HCT116 (cell line): ENCODE results near the gene NAA11. TPM values are rescaled to one million over a fixed set of nuclear protein-coding genes. Genes with fewer than 3 reads are reported as not detected.

Experiments used
- ATAC-seq: fragments of 200-7000 bp; cut with Tn5 transposase; 2 replicates; pipeline ENCODE4 v1.9.1; 2020; ENCODE audit warnings: mild to moderate bottlenecking, moderate library complexity
- BruUV-seq: library from RNA; stranded (reverse); fragments of 400-500 nt; replicated peaks from 2 replicates; lab custom pipeline; 2021; lab: Mats Ljungman, UMichigan
- CTCF ChIA-PET: fragments of 300-600 bp; sonication (Branson Sonifier 250); formaldehyde crosslinking; loops from one replicate; lab custom pipeline; 2021; ENCODE audit warnings: antibody characterized with exemption; lab: Charles Lee
- POLR2A ChIA-PET: fragments of 300-600, 350-600 bp; sonication (Branson Sonifier 250); formaldehyde crosslinking; loops from one replicate; lab custom pipeline; 2021; ENCODE audit warnings: antibody characterized with exemption; lab: Charles Lee
- RAD21 ChIA-PET, 2 experiments: fragments of 300-600 bp; sonication (Branson Sonifier 250); formaldehyde crosslinking; loops; one replicate each; lab custom pipeline; 2023; ENCODE audit warnings: low total read pairs in 2 of 2; ENCODE audit not compliant: uncharacterized antibody in 2 of 2, unreplicated experiment in 2 of 2, low non-redundant PET in 1 of 2; lab: Charles Lee
- DNase-seq: peaks from one replicate; pipeline ENCODE4 v3.0.0-alpha.2; 2010; ENCODE audit warnings: low read depth, low spot score
- H2AFZ ChIP-seq: fragments of 200-600 bp; shearing (Covaris generic), sonication (generic); 2 replicates; pipeline ENCODE4 v1.6.1; 2017; ENCODE audit warnings: low read depth, mixed run types, mixed read lengths, antibody characterized with exemption, low read length; ENCODE audit not compliant: poor library complexity, severe bottlenecking
- H3K27ac ChIP-seq: 2 replicates; pipeline ENCODE4 v1.5.1; 2012; ENCODE audit warnings: low read depth, low read length
- H3K27me3 ChIP-seq: fragments of 200-600 bp; sonication (generic); 2 replicates; pipeline ENCODE4 v1.6.1; 2016; ENCODE audit warnings: mixed run types, low read length, mixed read lengths; ENCODE audit not compliant: insufficient read depth
- H3K36me3 ChIP-seq, 2 experiments: fragments of 200-500 bp in 1 of 2; fragments of 200-600 bp in 1 of 2; sonication (Bioruptor generic) in 1 of 2; sonication (generic) in 1 of 2; 2 replicates each; pipeline versions ENCODE4 v1.5.1 to v1.6.1; 2014 to 2016; ENCODE audit warnings: low read length in 2 of 2, inconsistent platforms in 1 of 2, mixed read lengths in 1 of 2, mixed run types in 1 of 2; ENCODE audit not compliant: insufficient read depth in 2 of 2, control insufficient read depth in 1 of 2
- H3K4me1 ChIP-seq, 2 experiments: fragments of 200-600 bp in 1 of 2; sonication (generic) in 1 of 2; 2 replicates each; pipeline versions ENCODE4 v1.5.1 to v1.6.1; 2012 to 2017; ENCODE audit warnings: low read length in 2 of 2, inconsistent platforms in 1 of 2, mild to moderate bottlenecking in 1 of 2, mixed read lengths in 1 of 2, mixed run types in 1 of 2, moderate library complexity in 1 of 2; ENCODE audit not compliant: insufficient read depth in 2 of 2, control insufficient read depth in 1 of 2
- H3K4me2 ChIP-seq: fragments of 200-600 bp; sonication (generic); 2 replicates; pipeline ENCODE4 v1.6.1; 2017; ENCODE audit warnings: mixed run types, low read length, mixed read lengths
- H3K4me3 ChIP-seq, 2 experiments: fragments of 200-600 bp in 1 of 2; sonication (generic) in 1 of 2; replicated peaks in 1 of 2; 2 replicates each; pipeline ENCODE4 v1.5.1; 2011 to 2016; ENCODE audit warnings: low read length in 2 of 2, control low read depth in 1 of 2, low read depth in 1 of 2, mild to moderate bottlenecking in 1 of 2, mixed read lengths in 1 of 2, mixed run types in 1 of 2
- H3K79me2 ChIP-seq: fragments of 200-600 bp; sonication (generic); 2 replicates; pipeline ENCODE4 v1.6.1; 2017; ENCODE audit warnings: mild to moderate bottlenecking, mixed run types, low read length, moderate library complexity, mixed read lengths; ENCODE audit not compliant: insufficient read depth
- H3K9ac ChIP-seq: fragments of 200-600 bp; sonication (generic); 2 replicates; pipeline ENCODE4 v1.6.1; 2016; ENCODE audit warnings: low read length, mixed read lengths
- H3K9me2 ChIP-seq: fragments of 200-600 bp; sonication (generic), shearing (Covaris generic); 2 replicates; pipeline ENCODE4 v1.6.1; 2017; ENCODE audit warnings: mixed run types, mild to moderate bottlenecking, moderate library complexity; ENCODE audit not compliant: insufficient read depth
- H3K9me3 ChIP-seq, 2 experiments: fragments of 200-500 bp in 1 of 2; fragments of 200-600 bp in 1 of 2; sonication (Bioruptor generic) in 1 of 2; sonication (generic) in 1 of 2; 2 replicates each; pipeline ENCODE4 v1.6.1; 2014 to 2017; ENCODE audit warnings: low read length in 2 of 2, mixed read lengths in 2 of 2, inconsistent platforms in 1 of 2, low read depth in 1 of 2, mild to moderate bottlenecking in 1 of 2, mixed run types in 1 of 2, moderate library complexity in 1 of 2; ENCODE audit not compliant: control insufficient read depth in 1 of 2, insufficient read depth in 1 of 2
- H4K20me1 ChIP-seq: fragments of 200-600 bp; sonication (generic), shearing (Covaris generic); 2 replicates; pipeline ENCODE4 v1.6.1; 2017; ENCODE audit warnings: mixed run types, mild to moderate bottlenecking, moderate library complexity; ENCODE audit not compliant: insufficient read depth
- CBX3 ChIP-seq: IDR thresholded peaks from 2 replicates; pipeline ENCODE4 v1.6.1; 2012; ENCODE audit warnings: low read depth
- EGR1 ChIP-seq: IDR thresholded peaks from 2 replicates; pipeline ENCODE4 v1.6.1; 2012; ENCODE audit warnings: low read depth
- EZH2 ChIP-seq: fragments of 200-600 bp; sonication (generic); IDR thresholded peaks from 2 replicates; pipeline ENCODE4 v1.6.1; 2017; ENCODE audit warnings: antibody characterized with exemption, mixed run types
- EZH2phosphoT487 ChIP-seq: fragments of 200-600 bp; IDR thresholded peaks from 2 replicates; pipeline ENCODE4 v1.6.1; 2018; ENCODE audit warnings: antibody characterized with exemption, borderline replicate concordance
- FOSL1 ChIP-seq: IDR thresholded peaks from 2 replicates; pipeline ENCODE4 v1.6.1; 2012; ENCODE audit warnings: low read depth
- JUND ChIP-seq: IDR thresholded peaks from 2 replicates; pipeline ENCODE4 v1.6.1; 2012
- POLR2A ChIP-seq: IDR thresholded peaks from 2 replicates; pipeline ENCODE4 v1.7.0; 2011; ENCODE audit warnings: borderline replicate concordance; ENCODE audit not compliant: insufficient read depth, insufficient read length; ENCODE audit errors: extremely low read depth
- POLR2AphosphoS5 ChIP-seq: IDR thresholded peaks from 2 replicates; pipeline ENCODE4 v1.6.1; 2011; ENCODE audit warnings: mild to moderate bottlenecking, low read depth, low read length, moderate library complexity
- RAD21 ChIP-seq: IDR thresholded peaks from 2 replicates; pipeline ENCODE4 v1.6.1; 2012; ENCODE audit warnings: low read depth, mild to moderate bottlenecking
- REST ChIP-seq: IDR thresholded peaks from 2 replicates; pipeline ENCODE4 v1.6.1; 2012; ENCODE audit warnings: low read depth
- SIN3A ChIP-seq: IDR thresholded peaks from 2 replicates; pipeline ENCODE4 v1.6.1; 2012; ENCODE audit warnings: low read depth
- SRF ChIP-seq: IDR thresholded peaks from 2 replicates; pipeline ENCODE4 v1.6.1; 2012; ENCODE audit warnings: low read depth
- TCF7L2 ChIP-seq: IDR thresholded peaks from 2 replicates; pipeline ENCODE4 v1.7.0; 2011; ENCODE audit warnings: borderline replicate concordance, inconsistent platforms; ENCODE audit not compliant: insufficient read depth, insufficient read length; ENCODE audit errors: extremely low read depth
- YY1 ChIP-seq: IDR thresholded peaks from 2 replicates; pipeline ENCODE4 v1.6.1; 2011; ENCODE audit warnings: low read length, low read depth, moderate library complexity, mild to moderate bottlenecking; ENCODE audit not compliant: insufficient replicate concordance; ENCODE audit errors: extremely low read depth
- ZFX ChIP-seq: fragments of 450-650 bp; IDR thresholded peaks from 2 replicates; pipeline ENCODE4 v1.6.1; 2017
- intact Hi-C: fragments of 100-400 bp; cut with micrococcal nuclease; formaldehyde crosslinking; loops from 2 replicates; pipeline ENCODE4 v1.10.0; 2022
- total RNA-seq: library from RNA; stranded (reverse); gene quantifications from one replicate; pipeline ENCODE4 v1.2.1, GENCODE V29; 2021; ENCODE audit not compliant: unreplicated experiment
- TF ChIP-seq, protein P1 (sequence below): IDR thresholded peaks from 2 replicates; pipeline ENCODE4 v1.6.1; 2012
- TF ChIP-seq, protein P2 (sequence below), 3 experiments: fragments of 200-600 bp in 1 of 3; sonication (generic) in 1 of 3; IDR thresholded peaks in 2 of 3; conservative IDR thresholded peaks in 1 of 3; 2 replicates each; pipeline ENCODE4 v1.5.1; 2012 to 2017; ENCODE audit warnings: low read depth in 2 of 3, low read length in 2 of 3, antibody characterized with exemption in 1 of 3, borderline replicate concordance in 1 of 3, control low read depth in 1 of 3, mild to moderate bottlenecking in 1 of 3, mixed read lengths in 1 of 3, mixed run types in 1 of 3, moderate library complexity in 1 of 3; ENCODE audit not compliant: insufficient read depth in 1 of 3
- TF ChIP-seq, protein P3 (sequence below): IDR thresholded peaks from 2 replicates; pipeline ENCODE4 v1.6.1; 2012
- TF ChIP-seq, protein P4 (sequence below): IDR thresholded peaks from 2 replicates; pipeline ENCODE4 v1.6.1; 2011; ENCODE audit warnings: mild to moderate bottlenecking, low read length, moderate library complexity; ENCODE audit not compliant: insufficient replicate concordance; ENCODE audit errors: extremely low read depth

Gene NAA11
- total RNA-seq, 1 experiment from 2014 or later, result not detected

DNA sequence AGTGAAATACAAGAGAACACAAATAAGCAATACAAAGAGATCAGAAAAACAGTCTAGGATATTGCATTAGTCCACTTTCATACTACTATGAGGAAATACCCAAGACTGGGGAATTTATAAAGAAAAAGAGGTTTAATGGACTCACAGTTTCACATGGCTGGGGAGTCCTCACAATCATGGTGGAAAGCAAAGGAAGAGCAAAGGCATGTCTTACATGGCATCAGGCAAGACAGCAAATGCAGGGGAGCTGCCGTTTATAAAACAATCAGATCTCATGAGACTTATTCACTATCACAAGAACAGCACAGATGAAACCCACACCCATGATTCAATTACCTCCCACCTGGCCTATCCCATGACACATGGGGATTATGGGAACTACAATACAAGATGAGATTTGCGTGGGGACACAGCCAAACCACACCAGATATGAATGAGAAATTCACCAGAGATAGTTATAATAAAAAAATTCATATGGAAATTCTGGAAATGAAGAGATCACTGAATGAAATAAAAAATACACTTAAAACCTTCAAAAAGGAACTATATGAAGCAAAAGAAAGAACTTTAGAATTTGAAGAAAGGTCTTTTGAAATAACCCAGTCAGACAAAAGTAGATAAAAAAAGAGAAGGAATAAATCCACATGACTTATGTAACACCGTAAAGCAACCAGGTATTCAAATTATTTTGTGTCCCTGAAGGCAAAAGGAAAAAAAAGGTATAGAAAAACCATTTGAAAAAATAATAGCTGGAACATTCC is 16.2 kb upstream of the NAA11 start:
- POLR2A ChIA-PET, result no interaction called here
- intact Hi-C loops, result no loop called here
- H2AFZ ChIP-seq, result no peak overlapping the region
- TF ChIP-seq CBX3, result no peak
- no peak for TF ChIP-seq EZH2phosphoT487
- TF ChIP-seq TCF7L2, result no peak
- no peak for TF ChIP-seq EZH2
- TF ChIP-seq, protein P1, sequence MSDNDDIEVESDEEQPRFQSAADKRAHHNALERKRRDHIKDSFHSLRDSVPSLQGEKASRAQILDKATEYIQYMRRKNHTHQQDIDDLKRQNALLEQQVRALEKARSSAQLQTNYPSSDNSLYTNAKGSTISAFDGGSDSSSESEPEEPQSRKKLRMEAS, result no peak
- no peak for TF ChIP-seq RAD21
- no peak for TF ChIP-seq SRF
- no peak for TF ChIP-seq POLR2AphosphoS5
- no peak for TF ChIP-seq FOSL1
- TF ChIP-seq, protein P2, sequence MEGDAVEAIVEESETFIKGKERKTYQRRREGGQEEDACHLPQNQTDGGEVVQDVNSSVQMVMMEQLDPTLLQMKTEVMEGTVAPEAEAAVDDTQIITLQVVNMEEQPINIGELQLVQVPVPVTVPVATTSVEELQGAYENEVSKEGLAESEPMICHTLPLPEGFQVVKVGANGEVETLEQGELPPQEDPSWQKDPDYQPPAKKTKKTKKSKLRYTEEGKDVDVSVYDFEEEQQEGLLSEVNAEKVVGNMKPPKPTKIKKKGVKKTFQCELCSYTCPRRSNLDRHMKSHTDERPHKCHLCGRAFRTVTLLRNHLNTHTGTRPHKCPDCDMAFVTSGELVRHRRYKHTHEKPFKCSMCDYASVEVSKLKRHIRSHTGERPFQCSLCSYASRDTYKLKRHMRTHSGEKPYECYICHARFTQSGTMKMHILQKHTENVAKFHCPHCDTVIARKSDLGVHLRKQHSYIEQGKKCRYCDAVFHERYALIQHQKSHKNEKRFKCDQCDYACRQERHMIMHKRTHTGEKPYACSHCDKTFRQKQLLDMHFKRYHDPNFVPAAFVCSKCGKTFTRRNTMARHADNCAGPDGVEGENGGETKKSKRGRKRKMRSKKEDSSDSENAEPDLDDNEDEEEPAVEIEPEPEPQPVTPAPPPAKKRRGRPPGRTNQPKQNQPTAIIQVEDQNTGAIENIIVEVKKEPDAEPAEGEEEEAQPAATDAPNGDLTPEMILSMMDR (IDR thresholded peaks at IDR 0.05 in 2 of 3, conservative IDR thresholded peaks at IDR 0.05 in 1 of 3; ENCODE audit: borderline replicate concordance in 1 of 3, insufficient read depth in 1 of 3, low read depth in 2 of 3, low read length in 2 of 3), result no peak
- TF ChIP-seq ZFX, result no peak
- TF ChIP-seq REST, result no peak
- no peak for TF ChIP-seq POLR2A
- TF ChIP-seq JUND, result no peak
- TF ChIP-seq, protein P3, sequence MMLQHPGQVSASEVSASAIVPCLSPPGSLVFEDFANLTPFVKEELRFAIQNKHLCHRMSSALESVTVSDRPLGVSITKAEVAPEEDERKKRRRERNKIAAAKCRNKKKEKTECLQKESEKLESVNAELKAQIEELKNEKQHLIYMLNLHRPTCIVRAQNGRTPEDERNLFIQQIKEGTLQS, result no peak
- TF ChIP-seq EGR1, result no peak
- TF ChIP-seq, protein P4, sequence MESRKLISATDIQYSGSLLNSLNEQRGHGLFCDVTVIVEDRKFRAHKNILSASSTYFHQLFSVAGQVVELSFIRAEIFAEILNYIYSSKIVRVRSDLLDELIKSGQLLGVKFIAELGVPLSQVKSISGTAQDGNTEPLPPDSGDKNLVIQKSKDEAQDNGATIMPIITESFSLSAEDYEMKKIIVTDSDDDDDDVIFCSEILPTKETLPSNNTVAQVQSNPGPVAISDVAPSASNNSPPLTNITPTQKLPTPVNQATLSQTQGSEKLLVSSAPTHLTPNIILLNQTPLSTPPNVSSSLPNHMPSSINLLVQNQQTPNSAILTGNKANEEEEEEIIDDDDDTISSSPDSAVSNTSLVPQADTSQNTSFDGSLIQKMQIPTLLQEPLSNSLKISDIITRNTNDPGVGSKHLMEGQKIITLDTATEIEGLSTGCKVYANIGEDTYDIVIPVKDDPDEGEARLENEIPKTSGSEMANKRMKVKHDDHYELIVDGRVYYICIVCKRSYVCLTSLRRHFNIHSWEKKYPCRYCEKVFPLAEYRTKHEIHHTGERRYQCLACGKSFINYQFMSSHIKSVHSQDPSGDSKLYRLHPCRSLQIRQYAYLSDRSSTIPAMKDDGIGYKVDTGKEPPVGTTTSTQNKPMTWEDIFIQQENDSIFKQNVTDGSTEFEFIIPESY, result no peak
- TF ChIP-seq SIN3A, result no peak
- TF ChIP-seq YY1, result no peak
- ATAC-seq (no peak), DNase-seq (no peak)
- no peaks in the 10 kb centered on the region for H4K20me1 ChIP-seq
- no peaks in the 10 kb centered on the region for H3K9me2 ChIP-seq
- no TSS peak for BruUV-seq
- H3K4me3 ChIP-seq, result no peak overlapping the region
- no peaks in the 10 kb centered on the region for H3K79me2 ChIP-seq
- H3K9me3 ChIP-seq, result no peaks in the 10 kb centered on the region
- H3K27me3 ChIP-seq, result no peaks in the 10 kb centered on the region
- no peak overlapping the region for H3K9ac ChIP-seq
- CTCF ChIA-PET, result no interaction called here
- H3K27ac ChIP-seq, result no peak overlapping the region
- H3K4me2 ChIP-seq, result no peak overlapping the region
- no peaks in the 10 kb centered on the region for H3K36me3 ChIP-seq
- RAD21 ChIA-PET, result no interaction called here
- H3K4me1 ChIP-seq, result no peaks in the 10 kb centered on the region
